Measurements from ENCODE around the gene ETNPPL.
"Not testable (repeated sequence)": the region's sequence is repeated elsewhere in the genome, so short reads cannot be mapped to it uniquely, and the experiment has no call there.

The ETNPPL gene

GRCh38 chr4:108714880-108715279, 48.0 kb downstream of the ETNPPL start:
- Histone ChIP-seq H3K4me3 (ENCODE audit: low read depth, low read length) (no peak overlapping the region), H3K36me3 (ENCODE audit: control insufficient read depth, insufficient read depth, low read length) (no peaks in the 10 kb centered on the region), H3K4me1 (ENCODE audit: control insufficient read depth, insufficient read depth, low read length) (peaks cover 7% of the 10 kb centered on the region), H3K9me3 (ENCODE audit: control insufficient read depth, insufficient read depth, low read length) (no peaks in the 10 kb centered on the region), H3K9ac (ENCODE audit: low read depth, low read length) (no peak overlapping the region), H3K27me3 (ENCODE audit: control insufficient read depth, insufficient read depth, low read length) (no peaks in the 10 kb centered on the region)

- H3K9me3 ChIP-seq (ENCODE audit: control insufficient read depth, insufficient read depth, low read length); H3K4me1 ChIP-seq (ENCODE audit: control insufficient read depth, insufficient read depth, low read length); H3K27me3 ChIP-seq (ENCODE audit: control insufficient read depth, insufficient read depth, low read length); H3K4me3 ChIP-seq (ENCODE audit: low read depth, low read length); H3K36me3 ChIP-seq (ENCODE audit: control insufficient read depth, insufficient read depth, low read length); H3K9ac ChIP-seq (ENCODE audit: low read depth, low read length): not testable (repeated sequence)
These were observed 52.3 kb downstream of the ETNPPL start for GRCh38 chr4:108710578-108710977.

GRCh38 chr4:108709722-108710121, 53.1 kb downstream of the ETNPPL start:
- Histone ChIP-seq H3K36me3 (ENCODE audit: control insufficient read depth, insufficient read depth, low read length) (no peaks in the 10 kb centered on the region), H3K27me3 (ENCODE audit: control insufficient read depth, insufficient read depth, low read length) (no peaks in the 10 kb centered on the region), H3K9me3 (ENCODE audit: control insufficient read depth, insufficient read depth, low read length) (no peaks in the 10 kb centered on the region), H3K9ac (ENCODE audit: low read depth, low read length) (no peak overlapping the region), H3K4me1 (ENCODE audit: control insufficient read depth, insufficient read depth, low read length) (no peaks in the 10 kb centered on the region), H3K4me3 (ENCODE audit: low read depth, low read length) (no peak overlapping the region)

DNA sequence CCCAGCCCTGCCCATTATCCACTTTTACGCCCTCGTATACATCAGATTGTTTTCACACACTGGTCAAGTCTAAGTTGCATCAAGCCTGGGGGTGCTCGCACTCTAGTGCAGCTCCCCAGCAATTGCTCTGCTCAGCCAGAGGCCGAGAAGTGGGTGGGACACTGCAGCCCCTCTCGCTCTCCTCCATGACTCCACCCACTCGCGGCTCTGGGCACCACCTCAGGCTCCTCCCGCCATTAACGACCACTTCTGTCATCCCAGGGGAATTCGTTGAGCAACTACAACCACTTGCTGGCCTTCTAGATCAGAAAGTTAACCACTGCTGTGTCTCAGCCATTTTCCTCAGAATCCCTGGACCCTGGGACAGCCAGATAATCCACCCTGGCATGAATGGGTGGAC, 53.6 kb downstream of the ETNPPL start:
- no peaks in the 10 kb centered on the region for H3K4me1 ChIP-seq (ENCODE audit: control insufficient read depth, insufficient read depth, low read length)
- H3K4me3 ChIP-seq (ENCODE audit: low read depth, low read length), result no peak overlapping the region
- no peaks in the 10 kb centered on the region for H3K36me3 ChIP-seq (ENCODE audit: control insufficient read depth, insufficient read depth, low read length)
- no peaks in the 10 kb centered on the region for H3K9me3 ChIP-seq (ENCODE audit: control insufficient read depth, insufficient read depth, low read length)
- H3K27me3 ChIP-seq (ENCODE audit: control insufficient read depth, insufficient read depth, low read length), result no peaks in the 10 kb centered on the region
- H3K9ac ChIP-seq (ENCODE audit: low read depth, low read length), result no peak overlapping the region

DNA sequence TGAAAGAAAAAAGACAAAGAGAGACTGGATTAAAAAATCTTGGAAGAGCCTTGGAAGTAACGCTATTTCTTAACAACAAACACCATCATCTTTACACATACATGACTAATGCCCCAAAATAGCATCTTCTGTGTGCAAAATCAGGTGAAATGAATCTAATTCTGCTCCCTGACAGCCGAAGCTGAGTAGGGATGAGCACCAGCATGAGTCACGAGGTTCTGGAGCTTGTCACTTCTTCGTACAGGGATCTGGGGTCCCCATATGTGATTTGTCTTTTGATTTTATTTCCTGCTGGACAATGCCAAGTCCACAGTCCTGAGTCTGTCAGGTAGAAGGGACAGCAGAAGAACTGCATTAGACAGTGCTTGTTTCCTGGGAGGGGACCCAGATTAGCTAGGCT, 56.6 kb downstream of the ETNPPL start:
- H3K4me3 ChIP-seq (ENCODE audit: low read depth, low read length), result no peak overlapping the region
- no peaks in the 10 kb centered on the region for H3K9me3 ChIP-seq (ENCODE audit: control insufficient read depth, insufficient read depth, low read length)
- H3K36me3 ChIP-seq (ENCODE audit: control insufficient read depth, insufficient read depth, low read length), result no peaks in the 10 kb centered on the region
- H3K4me1 ChIP-seq (ENCODE audit: control insufficient read depth, insufficient read depth, low read length), result no peaks in the 10 kb centered on the region
- no peak overlapping the region for H3K9ac ChIP-seq (ENCODE audit: low read depth, low read length)
- no peaks in the 10 kb centered on the region for H3K27me3 ChIP-seq (ENCODE audit: control insufficient read depth, insufficient read depth, low read length)

- no peaks in the 10 kb centered on the region for H3K27me3 ChIP-seq (ENCODE audit: control insufficient read depth, insufficient read depth, low read length)
- no peaks in the 10 kb centered on the region for H3K4me1 ChIP-seq (ENCODE audit: control insufficient read depth, insufficient read depth, low read length)
- H3K36me3 ChIP-seq (ENCODE audit: control insufficient read depth, insufficient read depth, low read length), result no peaks in the 10 kb centered on the region
- H3K9me3 ChIP-seq (ENCODE audit: control insufficient read depth, insufficient read depth, low read length), result no peaks in the 10 kb centered on the region
- H3K9ac ChIP-seq (ENCODE audit: low read depth, low read length), result no peak overlapping the region
- H3K4me3 ChIP-seq (ENCODE audit: low read depth, low read length), result no peak overlapping the region
These were observed 58.9 kb downstream of the ETNPPL start for GRCh38 chr4:108703966-108704365.

GRCh38 chr4:108703370-108703769, 59.5 kb downstream of the ETNPPL start:
- no peaks in the 10 kb centered on the region for H3K9me3 ChIP-seq (ENCODE audit: control insufficient read depth, insufficient read depth, low read length)

DNA sequence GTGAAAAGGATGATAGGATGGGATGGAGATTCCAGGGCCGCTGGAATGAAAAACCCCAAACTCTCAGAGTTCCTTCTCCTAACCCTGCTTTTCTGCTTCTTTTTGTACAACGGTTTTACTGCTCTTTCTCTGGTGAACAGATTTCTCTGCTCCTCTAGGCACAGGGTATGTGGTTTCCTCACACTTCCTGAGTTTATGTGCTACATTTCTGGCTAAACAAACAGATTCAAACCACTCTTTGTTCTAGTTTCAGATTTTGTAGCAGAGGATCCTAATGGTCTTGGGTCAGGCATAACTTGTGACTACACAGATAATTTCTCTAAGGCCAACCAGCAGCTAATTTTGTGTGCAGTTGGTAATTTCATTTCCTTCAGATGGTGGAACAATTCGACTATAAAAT, 59.9 kb downstream of the ETNPPL start:
- Histone ChIP-seq H3K9ac (ENCODE audit: low read depth, low read length) (no peak overlapping the region), H3K4me1 (ENCODE audit: control insufficient read depth, insufficient read depth, low read length) (no peaks in the 10 kb centered on the region), H3K9me3 (ENCODE audit: control insufficient read depth, insufficient read depth, low read length) (no peaks in the 10 kb centered on the region), H3K27me3 (ENCODE audit: control insufficient read depth, insufficient read depth, low read length) (no peaks in the 10 kb centered on the region), H3K36me3 (ENCODE audit: control insufficient read depth, insufficient read depth, low read length) (no peaks in the 10 kb centered on the region), H3K4me3 (ENCODE audit: low read depth, low read length) (no peak overlapping the region)

More at GRCh38 chr4:108703370-108703769, 59.5 kb downstream of the ETNPPL start:
- Histone ChIP-seq H3K4me1 (ENCODE audit: control insufficient read depth, insufficient read depth, low read length) (no peaks in the 10 kb centered on the region), H3K27me3 (ENCODE audit: control insufficient read depth, insufficient read depth, low read length) (no peaks in the 10 kb centered on the region), H3K36me3 (ENCODE audit: control insufficient read depth, insufficient read depth, low read length) (no peaks in the 10 kb centered on the region), H3K9ac (ENCODE audit: low read depth, low read length) (no peak overlapping the region), H3K4me3 (ENCODE audit: low read depth, low read length) (no peak overlapping the region)

DNA sequence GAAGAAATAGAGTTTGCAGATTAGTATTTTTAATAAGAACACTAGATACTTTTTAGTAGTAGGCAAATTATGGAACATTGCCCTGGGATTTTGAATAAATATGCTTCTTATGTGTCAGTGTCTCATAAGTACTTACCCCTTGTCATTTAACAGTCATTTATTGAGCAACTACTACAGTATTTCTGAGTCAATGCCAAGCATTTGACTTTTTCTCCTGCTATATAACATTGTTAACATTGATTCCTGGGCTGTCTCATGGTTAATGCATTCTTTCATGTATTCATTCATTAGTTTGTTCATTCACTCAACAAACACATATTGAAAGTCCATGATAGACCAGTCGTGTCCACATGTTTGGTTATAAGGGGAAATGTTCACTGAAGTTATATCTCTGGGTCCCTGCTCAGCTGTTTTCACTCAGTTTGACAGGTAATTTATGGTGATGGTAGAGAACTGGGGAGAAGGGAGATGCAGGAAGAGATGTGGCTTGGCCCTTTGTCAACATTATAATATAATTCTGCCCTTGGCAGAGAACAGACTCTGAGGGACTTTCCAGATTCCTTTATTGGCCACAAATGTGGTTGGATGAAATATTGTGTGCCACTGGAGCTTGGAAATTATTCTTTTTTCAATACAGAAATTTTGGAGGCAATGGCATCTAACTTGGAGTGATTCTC, 62.6 kb downstream of the ETNPPL start:
- Histone ChIP-seq H3K36me3 (ENCODE audit: control insufficient read depth, insufficient read depth, low read length) (no peaks in the 10 kb centered on the region), H3K9ac (ENCODE audit: low read depth, low read length) (no peak overlapping the region), H3K9me3 (ENCODE audit: control insufficient read depth, insufficient read depth, low read length) (no peaks in the 10 kb centered on the region), H3K4me1 (ENCODE audit: control insufficient read depth, insufficient read depth, low read length) (peaks cover 8% of the 10 kb centered on the region), H3K4me3 (ENCODE audit: low read depth, low read length) (no peak overlapping the region), H3K27me3 (ENCODE audit: control insufficient read depth, insufficient read depth, low read length) (no peaks in the 10 kb centered on the region)

DNA sequence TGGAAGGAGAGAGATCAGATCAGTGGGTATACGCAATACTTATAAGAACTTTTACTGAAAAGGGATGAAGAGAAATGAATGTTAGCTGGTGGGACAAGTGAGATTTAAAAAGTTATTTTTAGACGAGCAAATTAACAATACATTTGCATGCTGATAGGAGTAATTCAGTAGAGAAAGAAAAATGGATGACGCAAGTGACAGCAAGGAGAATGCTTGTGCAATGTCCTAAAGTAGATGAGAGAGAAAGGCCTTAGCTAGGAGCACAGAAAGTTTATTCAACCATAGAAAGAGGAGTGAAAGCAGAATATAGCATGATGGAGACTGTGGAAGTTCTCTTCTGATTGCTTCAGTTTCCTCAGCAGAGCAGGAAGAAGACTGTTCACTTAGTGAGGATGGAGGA, 66.7 kb downstream of the ETNPPL start:
- no peaks in the 10 kb centered on the region for H3K27me3 ChIP-seq (ENCODE audit: control insufficient read depth, insufficient read depth, low read length)
- no peaks in the 10 kb centered on the region for H3K36me3 ChIP-seq (ENCODE audit: control insufficient read depth, insufficient read depth, low read length)
- H3K9me3 ChIP-seq (ENCODE audit: control insufficient read depth, insufficient read depth, low read length), result no peaks in the 10 kb centered on the region
- peaks cover 8% of the 10 kb centered on the region for H3K4me1 ChIP-seq (ENCODE audit: control insufficient read depth, insufficient read depth, low read length)
- no peak overlapping the region for H3K4me3 ChIP-seq (ENCODE audit: low read depth, low read length)
- H3K9ac ChIP-seq (ENCODE audit: low read depth, low read length), result no peak overlapping the region

DNA sequence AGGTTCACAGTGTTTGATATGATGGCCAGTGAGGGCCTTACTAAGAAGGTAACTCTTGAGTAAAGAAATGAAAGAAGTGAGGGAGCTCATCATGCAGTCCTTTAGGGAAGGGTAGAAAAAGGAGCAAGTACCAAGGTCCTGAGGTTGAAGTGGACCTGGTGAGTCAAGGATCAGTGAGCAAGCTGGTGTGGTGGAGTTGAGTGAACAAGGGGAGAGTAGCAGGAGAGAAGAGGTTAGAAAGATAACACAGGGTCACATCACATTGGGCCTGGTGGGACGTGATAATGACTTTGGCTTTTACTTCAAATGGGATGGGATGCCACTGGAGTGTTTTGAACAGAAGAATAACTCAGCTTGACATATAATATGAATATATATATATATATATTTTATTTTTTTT, 67.8 kb downstream of the ETNPPL start:
- Histone ChIP-seq H3K27me3 (ENCODE audit: control insufficient read depth, insufficient read depth, low read length) (no peaks in the 10 kb centered on the region), H3K9me3 (ENCODE audit: control insufficient read depth, insufficient read depth, low read length) (no peaks in the 10 kb centered on the region), H3K9ac (ENCODE audit: low read depth, low read length) (no peak overlapping the region), H3K4me1 (ENCODE audit: control insufficient read depth, insufficient read depth, low read length) (peaks cover 8% of the 10 kb centered on the region), H3K4me3 (ENCODE audit: low read depth, low read length) (no peak overlapping the region), H3K36me3 (ENCODE audit: control insufficient read depth, insufficient read depth, low read length) (no peaks in the 10 kb centered on the region)

DNA sequence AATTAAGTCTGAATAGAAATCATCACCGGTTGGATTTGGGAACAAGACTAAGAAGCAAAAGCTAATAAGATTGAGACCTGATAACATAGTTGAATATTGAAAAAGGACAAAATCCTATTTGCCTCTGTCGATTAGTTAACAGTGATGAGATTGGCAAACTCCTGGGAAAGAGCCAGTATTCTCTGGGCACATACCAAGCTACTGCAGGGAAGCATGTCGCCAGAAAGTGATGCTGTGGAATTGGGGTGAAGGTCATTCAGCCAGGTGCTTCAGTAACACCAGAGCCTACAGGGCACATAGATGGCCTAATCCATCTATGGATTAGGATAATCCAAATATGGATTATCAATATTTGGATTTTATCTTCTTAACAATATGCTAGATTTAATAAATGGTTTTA, 68.4 kb downstream of the ETNPPL start:
- Histone ChIP-seq H3K4me1 (ENCODE audit: control insufficient read depth, insufficient read depth, low read length) (peaks cover 8% of the 10 kb centered on the region), H3K9ac (ENCODE audit: low read depth, low read length) (no peak overlapping the region), H3K4me3 (ENCODE audit: low read depth, low read length) (no peak overlapping the region), H3K27me3 (ENCODE audit: control insufficient read depth, insufficient read depth, low read length) (no peaks in the 10 kb centered on the region), H3K9me3 (ENCODE audit: control insufficient read depth, insufficient read depth, low read length) (no peaks in the 10 kb centered on the region), H3K36me3 (ENCODE audit: control insufficient read depth, insufficient read depth, low read length) (no peaks in the 10 kb centered on the region)

All from iPS-15b (cell line).